Measurements from ENCODE around the gene CD164L2.
"Not testable (repeated sequence)": the region's sequence is repeated elsewhere in the genome, so short reads cannot be mapped to it uniquely, and the experiment has no call there.

The CD164L2 gene

DNA sequence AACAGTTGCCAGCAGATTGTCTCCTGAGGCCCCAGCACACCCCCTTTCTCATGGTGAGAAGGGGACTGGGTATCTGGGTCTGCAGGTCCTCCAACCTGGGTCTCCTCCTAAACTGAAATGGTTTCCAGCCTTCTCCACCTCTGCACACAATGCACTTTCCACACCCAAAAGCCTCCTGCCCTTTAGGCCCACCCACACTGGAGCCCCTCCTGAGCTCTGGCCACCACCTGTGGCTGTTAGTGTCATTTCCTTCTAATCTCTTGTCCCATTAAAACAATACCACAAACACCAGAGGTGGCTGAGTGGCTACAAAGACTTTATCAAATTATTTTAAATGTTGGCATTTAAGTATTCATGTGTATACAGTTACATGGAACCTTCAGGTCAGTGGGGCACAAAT lies 20.8 kb upstream of the CD164L2 start:
- no peak for DNase-seq

- DNase-seq: no peak
Measured at GRCh38 chr1:27403065-27403726, 20.1 kb upstream of the CD164L2 start.

- DNase-seq: no peak
Measured at GRCh38 chr1:27402349-27402754, 19.2 kb upstream of the CD164L2 start.

- DNase-seq: no peak
Measured at GRCh38 chr1:27400963-27401341, 17.8 kb upstream of the CD164L2 start.

DNA sequence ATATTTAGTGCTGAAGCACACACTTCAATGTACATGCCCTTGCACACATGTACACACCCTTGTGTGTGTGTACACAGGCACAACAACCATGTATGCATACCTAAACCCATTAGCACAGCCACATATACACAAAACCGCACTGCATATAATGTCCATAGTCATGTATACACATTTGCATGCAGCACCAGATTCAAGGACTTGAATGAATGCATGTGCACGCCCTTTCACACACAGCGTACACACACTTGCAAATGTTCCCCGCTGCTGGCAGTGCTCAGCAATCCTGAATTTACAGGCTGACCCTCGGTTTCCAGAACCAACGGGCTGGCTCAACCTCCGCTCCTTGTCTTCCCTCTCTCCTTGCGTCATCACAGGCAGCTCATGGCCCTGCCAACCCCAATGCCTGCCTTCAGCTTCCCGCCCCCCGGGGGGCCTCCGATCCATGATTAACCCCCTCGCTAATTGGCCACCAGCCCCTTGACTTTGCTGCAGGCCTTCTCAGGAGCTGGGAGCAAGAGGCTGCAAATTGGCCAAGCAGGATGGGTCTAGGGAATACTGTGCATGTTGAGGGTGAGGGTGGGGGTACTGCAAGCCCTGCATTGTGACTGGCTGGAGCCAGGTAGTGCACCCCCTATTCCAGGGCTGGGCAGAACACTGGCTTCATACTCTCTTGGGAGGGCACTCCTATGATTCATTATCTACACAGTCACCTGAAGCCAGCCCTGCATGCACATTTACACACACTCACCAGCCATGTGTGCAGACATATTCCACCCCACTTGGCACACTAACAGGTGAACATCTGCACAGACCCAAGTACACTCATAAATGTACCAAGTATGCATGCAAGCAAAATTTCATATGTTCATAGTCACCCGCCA lies 17.2 kb upstream of the CD164L2 start:
- DNase-seq: no peak

DNA sequence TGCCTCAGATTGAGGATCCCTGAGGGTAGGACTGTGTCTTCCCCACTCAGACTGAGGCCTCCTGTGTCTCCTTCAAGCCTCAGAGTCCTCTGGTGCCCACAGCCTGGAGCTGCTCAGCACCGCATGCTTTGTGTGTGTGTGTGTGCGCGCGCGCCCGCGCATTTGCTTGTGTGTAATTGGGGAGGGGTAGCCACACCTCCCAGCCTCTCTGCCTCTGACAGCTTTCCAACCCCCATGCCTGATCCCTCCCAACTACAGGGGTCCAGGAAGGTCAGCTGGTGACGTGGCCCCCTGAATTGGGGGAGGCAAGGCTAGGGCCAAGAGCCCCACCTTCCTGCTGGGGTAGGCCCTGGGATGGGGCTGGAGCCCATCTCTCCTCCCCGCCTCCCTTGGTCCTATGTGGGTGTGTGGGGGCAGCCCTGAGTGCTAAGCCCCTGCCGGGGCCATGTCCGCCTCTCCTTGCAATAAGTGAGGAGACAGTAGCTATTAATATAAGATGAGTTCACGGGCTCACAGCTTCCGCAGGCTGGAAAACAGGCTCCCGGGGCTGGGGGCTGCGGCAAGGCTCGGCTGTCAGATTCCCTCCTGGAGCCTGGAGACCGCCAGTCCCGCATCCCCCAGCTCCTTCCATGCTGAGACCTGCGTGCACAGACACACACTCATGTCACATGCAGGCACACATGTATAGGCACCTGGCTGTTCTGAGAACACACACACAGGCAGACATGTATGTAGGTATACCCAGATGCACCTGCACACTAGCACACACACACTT lies 16.3 kb upstream of the CD164L2 start:
- DNase-seq: no peak

GRCh38 chr1:27398405-27399149 lies 15.4 kb upstream of the CD164L2 start:
- no peak for DNase-seq

- DNase-seq: no peak
Measured at GRCh38 chr1:27397749-27398148, 14.6 kb upstream of the CD164L2 start.

DNA sequence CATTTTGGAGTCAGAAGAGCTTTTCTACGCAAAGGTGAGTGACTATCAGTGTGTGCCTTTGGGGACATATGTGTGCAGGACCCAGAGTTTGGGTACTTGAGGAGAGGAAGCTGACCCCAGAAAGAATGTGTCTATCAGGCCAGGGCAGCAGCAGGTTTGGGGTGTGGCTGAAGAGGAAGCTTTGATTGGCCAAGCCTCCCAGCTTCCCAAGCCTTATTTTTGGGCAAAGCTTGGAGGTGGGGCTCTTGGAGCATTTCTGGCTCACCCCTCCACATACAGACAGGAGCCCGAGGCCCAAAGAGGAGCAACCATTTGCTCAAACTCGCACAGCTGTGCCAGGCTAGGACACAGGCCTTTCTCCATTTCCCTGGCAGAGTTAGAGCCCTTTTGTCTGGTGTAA lies 14.0 kb upstream of the CD164L2 start:
- no peak for DNase-seq

DNA sequence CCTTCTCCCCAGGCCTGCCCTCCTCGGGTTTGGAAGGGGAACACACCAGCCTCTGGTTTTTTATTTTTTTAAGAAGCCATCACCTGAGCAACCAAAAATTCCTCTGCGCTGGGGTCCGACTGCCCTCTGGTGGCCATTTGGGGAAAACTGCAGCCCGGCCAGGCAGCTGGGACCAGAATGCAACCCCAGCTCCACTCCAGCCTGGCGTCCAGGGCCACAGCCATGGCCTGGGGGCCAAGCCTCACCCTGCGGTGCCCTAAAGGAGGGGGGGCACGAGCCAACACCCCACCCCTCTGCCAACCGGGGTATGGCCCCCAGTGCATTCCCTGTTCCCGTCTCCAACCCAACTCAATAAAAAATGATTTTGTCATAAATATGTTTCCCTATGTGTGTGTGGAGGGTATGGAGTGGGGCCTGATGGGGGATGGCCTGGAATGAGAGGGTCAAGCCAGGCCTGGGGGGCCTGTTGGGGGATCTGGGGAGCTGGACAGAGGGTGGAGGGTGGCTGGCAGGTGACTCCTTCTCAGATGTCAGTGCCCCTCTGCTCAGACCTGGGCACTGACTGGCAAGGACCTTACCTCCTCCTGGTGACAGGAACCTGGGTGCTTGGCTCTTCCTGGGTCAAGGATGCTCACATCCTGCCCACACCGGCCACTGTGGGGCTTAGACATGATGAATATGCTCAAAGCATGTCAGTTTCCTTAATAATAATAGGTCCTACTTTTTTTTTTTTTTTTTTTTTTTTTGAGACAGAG lies 12.5 kb upstream of the CD164L2 start:
- peak; percentile 56 for DNase-seq

GRCh38 chr1:27394925-27395324 lies 11.8 kb upstream of the CD164L2 start:
- no peak for DNase-seq

DNA sequence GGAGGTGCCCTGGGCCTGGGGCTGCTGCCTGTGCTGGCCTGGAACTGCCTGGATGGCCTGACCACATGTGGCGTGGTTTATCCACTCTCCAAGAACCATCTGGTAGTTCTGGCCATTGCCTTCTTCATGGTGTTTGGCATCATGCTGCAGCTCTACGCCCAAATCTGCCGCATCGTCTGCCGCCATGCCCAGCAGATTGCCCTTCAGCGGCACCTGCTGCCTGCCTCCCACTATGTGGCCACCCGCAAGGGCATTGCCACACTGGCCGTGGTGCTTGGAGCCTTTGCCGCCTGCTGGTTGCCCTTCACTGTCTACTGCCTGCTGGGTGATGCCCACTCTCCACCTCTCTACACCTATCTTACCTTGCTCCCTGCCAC lies 11.1 kb upstream of the CD164L2 start:
- no peak for DNase-seq

- DNase-seq: no peak
Measured at GRCh38 chr1:27393641-27394281, 10.6 kb upstream of the CD164L2 start.

GRCh38 chr1:27392778-27393635 lies 9.9 kb upstream of the CD164L2 start:
- no peak for DNase-seq

GRCh38 chr1:27392096-27392777 lies 9.1 kb upstream of the CD164L2 start, which contains the start of gene GPR3:
Gene GPR3, plus strand, starts transcription at chr1:27392622. Its CDS starts 1,177 bp downstream, at chr1:27393799.
- DNase-seq: peak; percentile 71

GRCh38 chr1:27391511-27392095 lies 8.5 kb upstream of the CD164L2 start:
- DNase-seq: no peak

GRCh38 chr1:27388337-27389005 lies 5.3 kb upstream of the CD164L2 start:
- DNase-seq: peak; percentile 23

DNA sequence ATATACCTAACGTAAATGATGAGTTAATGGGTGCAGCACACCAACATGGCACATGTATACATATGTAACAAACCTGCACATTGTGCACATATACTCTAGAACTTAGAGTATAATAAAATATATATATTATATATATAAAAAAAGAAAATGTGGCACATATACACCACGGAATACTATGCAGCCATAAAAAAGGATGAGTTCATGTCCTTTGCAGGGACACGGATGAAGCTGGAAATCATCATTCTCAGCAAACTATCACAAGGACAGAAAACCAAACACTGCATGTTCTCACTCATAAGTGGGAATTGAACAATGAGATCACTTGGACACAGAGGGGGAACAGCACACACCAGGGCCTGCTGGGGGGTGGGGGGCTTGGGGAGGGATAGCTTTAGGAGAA lies 1.7 kb upstream of the CD164L2 start:
- DNase-seq: not testable (repeated sequence)

DNA sequence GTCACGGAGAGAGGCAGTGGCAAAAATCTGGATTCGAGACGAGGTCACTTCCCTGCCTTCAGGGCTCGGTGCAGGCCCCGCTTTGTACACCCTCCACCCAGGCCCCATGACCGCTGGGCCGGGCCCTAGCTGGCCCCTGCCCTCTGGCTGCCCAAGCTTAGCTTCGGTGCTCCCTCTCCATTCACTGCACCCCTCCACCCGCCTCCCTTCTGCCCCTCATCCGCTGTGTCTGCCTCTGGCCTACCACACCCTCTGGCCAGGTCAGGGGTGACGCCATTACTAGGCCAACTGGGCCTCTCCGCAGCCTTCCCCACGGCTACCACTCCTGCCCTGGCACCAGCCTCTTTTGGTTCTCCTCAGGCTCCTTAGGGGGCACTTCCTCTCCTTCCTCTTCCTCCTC lies 528 bp upstream of the CD164L2 start:
- no peak for DNase-seq

Measured in DMS79 (cell line).